IMR-90 (cell line): ENCODE results near the gene UBASH3A. TPM values are rescaled to one million over a fixed set of nuclear protein-coding genes. Genes with fewer than 3 reads are reported as not detected.

Source experiments
- ATAC-seq: fragments of 200-7000 bp; cut with Tn5 transposase; 2 replicates; pipeline ENCODE4 v1.9.1; 2020; ENCODE audit warnings: low read depth, mild to moderate bottlenecking, moderate library complexity
- BruUV-seq: library from RNA; stranded (reverse); fragments of 400-500 nt; replicated peaks from 2 replicates; lab custom pipeline; 2021; lab: Mats Ljungman, UMichigan
- CTCF ChIA-PET: fragments of 300-600 bp; formaldehyde crosslinking; extraction: SDS; loops from one replicate; lab custom pipeline; 2021; ENCODE audit warnings: antibody characterized with exemption; lab: Yijun Ruan, JAX
- POLR2A ChIA-PET: fragments of 300-600 bp; sonication (Branson Sonifier 250); formaldehyde crosslinking; loops from one replicate; lab custom pipeline; 2022; ENCODE audit warnings: antibody characterized with exemption; ENCODE audit not compliant: unreplicated experiment; lab: Charles Lee
- DNase-seq: peaks from one replicate; pipeline ENCODE4 v3.0.0; 2013
- H2AFZ ChIP-seq: replicated peaks from 2 replicates; pipeline ENCODE3; 2013; ENCODE audit warnings: low read length, mild to moderate bottlenecking; ENCODE audit not compliant: poor library complexity
- H2AK5ac ChIP-seq: 2 replicates; pipeline ENCODE4 v1.6.1; 2013; ENCODE audit warnings: low read depth, low read length, inconsistent platforms
- H2AK9ac ChIP-seq: replicated peaks from 2 replicates; pipeline ENCODE3; 2013; ENCODE audit warnings: mild to moderate bottlenecking, low read depth, low read length, moderate library complexity; ENCODE audit not compliant: poor library complexity
- H2BK120ac ChIP-seq: 2 replicates; pipeline ENCODE4 v1.6.1; 2013; ENCODE audit warnings: low read depth, low read length, inconsistent platforms
- H2BK15ac ChIP-seq: 3 replicates; pipeline ENCODE4 v1.6.1; 2013; ENCODE audit warnings: low read depth, low read length, inconsistent platforms
- H2BK20ac ChIP-seq: 2 replicates; pipeline ENCODE4 v1.6.1; 2013; ENCODE audit warnings: low read depth, mild to moderate bottlenecking, inconsistent platforms, low read length, moderate library complexity
- H2BK5ac ChIP-seq: 2 replicates; pipeline ENCODE4 v1.6.1; 2013; ENCODE audit warnings: mild to moderate bottlenecking, low read depth, low read length, inconsistent platforms; ENCODE audit not compliant: poor library complexity, severe bottlenecking
- H3K14ac ChIP-seq: replicated peaks from 2 replicates; pipeline ENCODE4 v1.6.1; 2013; ENCODE audit warnings: low read depth, low read length, inconsistent platforms
- H3K18ac ChIP-seq: 2 replicates; pipeline ENCODE4 v1.6.1; 2013; ENCODE audit warnings: low read depth, low read length, control low read depth
- H3K23ac ChIP-seq: 2 replicates; pipeline ENCODE4 v1.6.1; 2013; ENCODE audit warnings: low read depth, low read length, inconsistent platforms
- H3K27ac ChIP-seq: 2 replicates; pipeline ENCODE4 v1.5.1; 2013; ENCODE audit warnings: mild to moderate bottlenecking, control low read depth, low read length; ENCODE audit not compliant: insufficient read depth
- H3K27me3 ChIP-seq: 2 replicates; pipeline ENCODE4 v1.6.1; 2013; ENCODE audit warnings: low read length; ENCODE audit not compliant: control insufficient read depth, insufficient read depth
- H3K36me3 ChIP-seq: 2 replicates; pipeline ENCODE4 v1.6.1; 2013; ENCODE audit warnings: low read length, mixed read lengths; ENCODE audit not compliant: control insufficient read depth, insufficient read depth
- H3K4ac ChIP-seq: 2 replicates; pipeline ENCODE4 v1.6.1; 2013; ENCODE audit warnings: low read depth, low read length, inconsistent platforms
- H3K4me1 ChIP-seq: 2 replicates; pipeline ENCODE4 v1.6.1; 2013; ENCODE audit warnings: low read length, mixed read lengths; ENCODE audit not compliant: control insufficient read depth, insufficient read depth
- H3K4me2 ChIP-seq: 2 replicates; pipeline ENCODE4 v1.6.1; 2013; ENCODE audit warnings: low read depth, mild to moderate bottlenecking, control low read depth, low read length, moderate library complexity
- H3K4me3 ChIP-seq: 2 replicates; pipeline ENCODE4 v1.5.1; 2013; ENCODE audit warnings: low read depth, mild to moderate bottlenecking, control low read depth, low read length, moderate library complexity; ENCODE audit not compliant: insufficient read depth
- H3K56ac ChIP-seq: 2 replicates; pipeline ENCODE4 v1.6.1; 2013; ENCODE audit warnings: low read length, inconsistent platforms; ENCODE audit not compliant: insufficient read depth; ENCODE audit errors: extremely low read depth
- H3K79me1 ChIP-seq, 2 experiments: 2 replicates each; pipeline ENCODE4 v1.6.1; 2013; ENCODE audit warnings: low read length in 2 of 2, inconsistent platforms in 1 of 2, low read depth in 1 of 2
- H3K9ac ChIP-seq: 2 replicates; pipeline ENCODE4 v1.6.1; 2013; ENCODE audit warnings: low read depth, low read length, control low read depth
- H3K9me1 ChIP-seq: 2 replicates; pipeline ENCODE4 v1.6.1; 2013; ENCODE audit warnings: low read length, inconsistent platforms; ENCODE audit not compliant: insufficient read depth
- H3K9me3 ChIP-seq: 2 replicates; pipeline ENCODE4 v1.6.1; 2013; ENCODE audit warnings: low read length; ENCODE audit not compliant: control insufficient read depth, insufficient read depth
- H4K20me1 ChIP-seq: 2 replicates; pipeline ENCODE4 v1.6.1; 2013; ENCODE audit warnings: low read length, inconsistent platforms; ENCODE audit not compliant: insufficient read depth
- H4K5ac ChIP-seq: 2 replicates; pipeline ENCODE4 v1.6.1; 2013; ENCODE audit warnings: mild to moderate bottlenecking, low read depth, low read length, control low read depth
- H4K8ac ChIP-seq, 2 experiments: 2 replicates each; pipeline ENCODE4 v1.6.1; 2013; ENCODE audit warnings: low read depth in 2 of 2, low read length in 2 of 2, control low read depth in 1 of 2, inconsistent platforms in 1 of 2
- H4K91ac ChIP-seq: 2 replicates; pipeline ENCODE4 v1.6.1; 2013; ENCODE audit warnings: low read depth, low read length, inconsistent platforms; ENCODE audit not compliant: insufficient read depth
- BHLHE40 ChIP-seq: fragments of 150-350 bp; IDR thresholded peaks from 2 replicates; pipeline ENCODE4 v1.6.1; 2016; ENCODE audit warnings: mild to moderate bottlenecking, low read depth, low read length
- CHD1 ChIP-seq: IDR thresholded peaks from 2 replicates; pipeline ENCODE4 v1.6.1; 2012; ENCODE audit warnings: low read depth, low read length, improper control_type of control experiment
- ELK1 ChIP-seq: fragments of 150-350 bp; IDR thresholded peaks from 2 replicates; pipeline ENCODE4 v1.6.1; 2016; ENCODE audit warnings: low read depth, mild to moderate bottlenecking, low read length, moderate library complexity, borderline replicate concordance
- FOS ChIP-seq: fragments of 150-350 bp; IDR thresholded peaks from 2 replicates; pipeline ENCODE4 v1.6.1; 2016; ENCODE audit warnings: low read depth, low read length
- MAZ ChIP-seq: IDR thresholded peaks from 2 replicates; pipeline ENCODE4 v1.6.1; 2012; ENCODE audit warnings: low read depth, mild to moderate bottlenecking, low read length, improper control_type of control experiment, moderate library complexity, borderline replicate concordance
- MXI1 ChIP-seq: IDR thresholded peaks from 2 replicates; pipeline ENCODE4 v1.6.1; 2012; ENCODE audit warnings: low read depth, mild to moderate bottlenecking, low read length, moderate library complexity, borderline replicate concordance
- NFE2L2 ChIP-seq: fragments of 150-350 bp; IDR thresholded peaks from 2 replicates; pipeline ENCODE4 v1.6.1; 2016; ENCODE audit warnings: low read depth, mild to moderate bottlenecking, low read length
- POLR2A ChIP-seq: IDR thresholded peaks from 2 replicates; pipeline ENCODE4 v1.6.1; 2012; ENCODE audit warnings: mild to moderate bottlenecking, low read depth, low read length
- RAD21 ChIP-seq: IDR thresholded peaks from 2 replicates; pipeline ENCODE4 v1.6.1; 2012; ENCODE audit warnings: low read length, improper control_type of control experiment
- RCOR1 ChIP-seq: IDR thresholded peaks from 2 replicates; pipeline ENCODE4 v1.6.1; 2012; ENCODE audit warnings: mild to moderate bottlenecking, low read length, improper control_type of control experiment; ENCODE audit not compliant: insufficient replicate concordance
- RFX5 ChIP-seq: IDR thresholded peaks from 2 replicates; pipeline ENCODE4 v1.8.0; 2012; ENCODE audit warnings: low read depth, mild to moderate bottlenecking, low read length, moderate library complexity
- SMC3 ChIP-seq: fragments of 150-350 bp; IDR thresholded peaks from 2 replicates; pipeline ENCODE4 v1.6.1; 2016; ENCODE audit warnings: low read depth, mild to moderate bottlenecking, antibody characterized with exemption, low read length, moderate library complexity
- USF2 ChIP-seq: fragments of 150-350 bp; IDR thresholded peaks from 2 replicates; pipeline ENCODE4 v1.6.1; 2017; ENCODE audit warnings: mild to moderate bottlenecking, antibody characterized with exemption, low read length, low read depth
- WGBS, 2 experiments: methylation state at CpG; one replicate each; pipeline versions ENCODE4 v1.1.5 to v1.1.7; 2013; ENCODE audit warnings: missing lambda C conversion rate in 2 of 2; ENCODE audit not compliant: insufficient read length in 1 of 2; ENCODE audit errors: extremely low coverage in 2 of 2; 5-methylcytosine and 5-hydroxymethylcytosine counted together
- dilution Hi-C: fragments of 300-500 bp; cut with HindIII; formaldehyde crosslinking; loops from one replicate; pipeline ENCODE4 v1.14.3; 2018; ENCODE audit warnings: low sequenced_read_pairs; ENCODE audit not compliant: unreplicated experiment
- in situ Hi-C: fragments of 300-500 bp; cut with MboI; formaldehyde crosslinking; loops from 3 replicates; pipeline ENCODE4 v1.14.3; 2019; ENCODE audit warnings: low sequenced_read_pairs, inconsistent platforms, mixed read lengths
- intact Hi-C: fragments of 100-400 bp; cut with micrococcal nuclease; formaldehyde crosslinking; loops from 2 replicates; pipeline ENCODE4 v1.10.0; 2022
- polyA plus RNA-seq, 3 experiments: library from polyadenylated mRNA; depleted of rRNA; stranded (reverse); fragments of >200 nt; gene quantifications; 2 replicates each; pipeline ENCODE4 v1.2.3, GENCODE V29; 2012; ENCODE audit warnings: low replicate concordance in 1 of 3
- total RNA-seq: library from RNA; depleted of rRNA; stranded (reverse); fragments of >200 nt; gene quantifications from 2 replicates; pipeline ENCODE4 v1.2.3, GENCODE V29; 2012

UBASH3A gene
- total and polyA plus RNA-seq, 2 of the 4 experiments (the other 2 are of a cell fraction), result not detected

- Histone ChIP-seq H2AK9ac (no peak overlapping the region), H2BK5ac (no peak overlapping the region), H2AFZ (no peak overlapping the region), H4K5ac (no peak overlapping the region), H3K9me1 (no peaks in the 10 kb centered on the region), H3K27me3 (peaks cover 31% of the 10 kb centered on the region), H3K18ac (no peak overlapping the region), H2AK5ac (no peak overlapping the region), H3K4me2 (no peak overlapping the region), H3K23ac (no peak overlapping the region), H3K4ac (no peak overlapping the region), H2BK120ac (no peak overlapping the region), H3K4me3 (no peak overlapping the region), H4K91ac (no peak overlapping the region), H3K79me1 (no peaks in the 10 kb centered on the region), H4K8ac (no peak overlapping the region), H3K4me1 (no peaks in the 10 kb centered on the region), H3K9me3 (no peaks in the 10 kb centered on the region), H2BK15ac (no peak overlapping the region), H3K14ac (no peak overlapping the region), H3K9ac (no peak overlapping the region), H3K56ac (no peak overlapping the region), H2BK20ac (no peak overlapping the region), H4K20me1 (no peaks in the 10 kb centered on the region), H3K36me3 (no peaks in the 10 kb centered on the region), H3K27ac (no peak overlapping the region)
- DNase-seq, result no peak
- WGBS, 2 experiments, result no CpG with 5 or more reads among the region's 5 CpGs
- TF ChIP-seq CHD1, result no peak
- no peak for TF ChIP-seq USF2
- no peak for TF ChIP-seq MXI1
- no peak for TF ChIP-seq POLR2A
- TF ChIP-seq RCOR1, result no peak
- TF ChIP-seq MAZ, result no peak
- no peak for TF ChIP-seq NFE2L2
- TF ChIP-seq ELK1, result no peak
- no peak for TF ChIP-seq RAD21
- TF ChIP-seq FOS, result no peak
- no peak for TF ChIP-seq BHLHE40
- no peak for TF ChIP-seq SMC3
- no peak for TF ChIP-seq RFX5
- dilution Hi-C loops (no loop called here), in situ Hi-C loops (no loop called here), intact Hi-C loops (no loop called here)
- POLR2A ChIA-PET, result no interaction called here
- no peak for ATAC-seq
- no TSS peak for BruUV-seq
- CTCF ChIA-PET, result no interaction called here
These were observed 12.4 kb upstream of the UBASH3A start for GRCh38 chr21:42391297-42391696.
